Type B pancreatic cell (in vitro differentiated cells): ENCODE data around the gene PRKAR2B. TPM values are rescaled to one million over a fixed set of nuclear protein-coding genes. Genes with fewer than 3 reads are reported as not detected.

ENCODE experiments used
- DNase-seq: peaks from one replicate; pipeline ENCODE4 v3.0.0; 2021; ENCODE audit warnings: mixed read lengths; ENCODE audit not compliant: unreplicated experiment; ENCODE audit errors: extremely low spot score
- H3K27ac Mint-ChIP-seq: 2 replicates; pipeline ENCODE4 v1.8.0; 2021; ENCODE audit warnings: mild to moderate bottlenecking, mixed read lengths
- H3K27me3 Mint-ChIP-seq: 2 replicates; pipeline ENCODE4 v1.8.0; 2021; ENCODE audit warnings: mixed read lengths
- H3K36me3 Mint-ChIP-seq: 2 replicates; pipeline ENCODE4 v1.8.0; 2021; ENCODE audit warnings: mixed read lengths
- H3K4me1 Mint-ChIP-seq: one replicate; pipeline ENCODE4 v1.8.0; 2021; ENCODE audit warnings: mixed read lengths; ENCODE audit not compliant: unreplicated experiment
- H3K4me3 Mint-ChIP-seq: 2 replicates; pipeline ENCODE4 v1.8.0; 2021; ENCODE audit warnings: mild to moderate bottlenecking, mixed read lengths
- H3K9me3 Mint-ChIP-seq: 2 replicates; pipeline ENCODE4 v1.8.0; 2021; ENCODE audit warnings: mixed read lengths
- CTCF ChIP-seq: fragments of 200-600 bp; sonication (generic); conservative IDR thresholded peaks from 2 replicates; pipeline ENCODE4 v1.5.0; 2021; ENCODE audit warnings: antibody characterized with exemption, mild to moderate bottlenecking
- total RNA-seq: library from RNA; stranded (reverse); gene quantifications from 2 replicates; pipeline ENCODE4 v1.2.1, GENCODE V29; 2021; ENCODE audit warnings: low replicate concordance

The PRKAR2B gene
- total RNA-seq, 1 donor from 2014 or later = 7.2 TPM

GRCh38 chr7:107012691-107013090 is 31.8 kb upstream of the PRKAR2B start:
- H3K9me3 Mint-ChIP-seq = no peaks in the 10 kb centered on the region
- H3K27me3 Mint-ChIP-seq = no peaks in the 10 kb centered on the region
- H3K4me3 Mint-ChIP-seq = no peak overlapping the region
- no peak overlapping the region for H3K27ac Mint-ChIP-seq
- no peak for DNase-seq
- H3K36me3 Mint-ChIP-seq = no peaks in the 10 kb centered on the region
- no peaks in the 10 kb centered on the region for H3K4me1 Mint-ChIP-seq
- no peak for TF ChIP-seq CTCF

- Mint-ChIP-seq H3K36me3 (no peaks in the 10 kb centered on the region), H3K27ac (no peak overlapping the region), H3K27me3 (no peaks in the 10 kb centered on the region), H3K9me3 (no peaks in the 10 kb centered on the region), H3K4me3 (no peak overlapping the region), H3K4me1 (no peaks in the 10 kb centered on the region)
- no peak for TF ChIP-seq CTCF
- no peak for DNase-seq
These were observed 30.0 kb upstream of the PRKAR2B start for GRCh38 chr7:107014387-107015023.

- H3K36me3 Mint-ChIP-seq = no peaks in the 10 kb centered on the region
- no peak for TF ChIP-seq CTCF
- DNase-seq = no peak
- H3K27me3 Mint-ChIP-seq = no peaks in the 10 kb centered on the region
- no peaks in the 10 kb centered on the region for H3K4me1 Mint-ChIP-seq
- no peaks in the 10 kb centered on the region for H3K9me3 Mint-ChIP-seq
- no peak overlapping the region for H3K27ac Mint-ChIP-seq
- no peak overlapping the region for H3K4me3 Mint-ChIP-seq
These were observed 28.2 kb upstream of the PRKAR2B start for GRCh38 chr7:107016312-107016711.

GRCh38 chr7:107017965-107018719 is 26.4 kb upstream of the PRKAR2B start:
- no peak for TF ChIP-seq CTCF
- H3K27me3 Mint-ChIP-seq = no peaks in the 10 kb centered on the region
- H3K4me3 Mint-ChIP-seq = no peak overlapping the region
- no peak for DNase-seq
- no peaks in the 10 kb centered on the region for H3K9me3 Mint-ChIP-seq
- no peak overlapping the region for H3K27ac Mint-ChIP-seq
- H3K4me1 Mint-ChIP-seq = no peaks in the 10 kb centered on the region
- no peaks in the 10 kb centered on the region for H3K36me3 Mint-ChIP-seq

- H3K4me3 Mint-ChIP-seq = no peak overlapping the region
- H3K4me1 Mint-ChIP-seq = peaks cover 4% of the 10 kb centered on the region
- no peak for TF ChIP-seq CTCF
- no peak overlapping the region for H3K27ac Mint-ChIP-seq
- H3K27me3 Mint-ChIP-seq = no peaks in the 10 kb centered on the region
- H3K36me3 Mint-ChIP-seq = no peaks in the 10 kb centered on the region
- DNase-seq = no peak
- H3K9me3 Mint-ChIP-seq = no peaks in the 10 kb centered on the region
These were observed 24.1 kb upstream of the PRKAR2B start for GRCh38 chr7:107020400-107020799.
